Activated naive CD8-positive, alpha-beta T cell treated with anti-CD3 and anti-CD28 coated beads, Interleukin-2, amount 10 ng/mL, durations not matched to agents 7 days and 5 days (primary cell): ENCODE measurements around the gene LARP4. TPM values are rescaled to one million over a fixed set of nuclear protein-coding genes. Genes with fewer than 3 reads are reported as not detected.
"Not testable (repeated sequence)": the region's sequence is repeated elsewhere in the genome, so short reads cannot be mapped to it uniquely, and the experiment has no call there.

Experiments
- ATAC-seq: fragments of 150-1000 bp; cut with Tn5 transposase; one replicate; pipeline ENCODE4 v1.10.0; 2021; ENCODE audit warnings: low read depth, moderate library complexity
- POLR2A ChIA-PET: fragments of 350-600 bp; sonication (Branson Sonifier 250); formaldehyde crosslinking; loops from one replicate; lab custom pipeline; 2021; ENCODE audit warnings: antibody characterized with exemption; lab: Charles Lee
- DNase-seq: peaks from one replicate; pipeline ENCODE4 v3.0.0; 2021
- H3K27ac Mint-ChIP-seq: one replicate; pipeline ENCODE4 v1.8.0; 2022; ENCODE audit warnings: mild to moderate bottlenecking, mixed read lengths
- H3K27me3 Mint-ChIP-seq: one replicate; pipeline ENCODE4 v1.8.0; 2022; ENCODE audit warnings: mild to moderate bottlenecking, moderate library complexity, mixed read lengths
- H3K36me3 Mint-ChIP-seq: one replicate; pipeline ENCODE4 v1.8.0; 2021; ENCODE audit warnings: mild to moderate bottlenecking, mixed read lengths
- H3K4me1 Mint-ChIP-seq: one replicate; pipeline ENCODE4 v1.8.0; 2021; ENCODE audit warnings: mixed read lengths
- H3K4me3 Mint-ChIP-seq: one replicate; pipeline ENCODE4 v1.8.0; 2022; ENCODE audit warnings: mild to moderate bottlenecking, moderate library complexity, mixed read lengths
- H3K9me3 Mint-ChIP-seq: one replicate; pipeline ENCODE4 v1.8.0; 2021; ENCODE audit warnings: mixed read lengths
- total RNA-seq, 2 experiments: library from RNA; stranded (reverse); gene quantifications; one replicate each; pipeline ENCODE4 v1.2.3, GENCODE V29; 2021

Gene LARP4
- total RNA-seq, 2 experiments from 2014 or later = 39.6 to 40.6 TPM

DNA sequence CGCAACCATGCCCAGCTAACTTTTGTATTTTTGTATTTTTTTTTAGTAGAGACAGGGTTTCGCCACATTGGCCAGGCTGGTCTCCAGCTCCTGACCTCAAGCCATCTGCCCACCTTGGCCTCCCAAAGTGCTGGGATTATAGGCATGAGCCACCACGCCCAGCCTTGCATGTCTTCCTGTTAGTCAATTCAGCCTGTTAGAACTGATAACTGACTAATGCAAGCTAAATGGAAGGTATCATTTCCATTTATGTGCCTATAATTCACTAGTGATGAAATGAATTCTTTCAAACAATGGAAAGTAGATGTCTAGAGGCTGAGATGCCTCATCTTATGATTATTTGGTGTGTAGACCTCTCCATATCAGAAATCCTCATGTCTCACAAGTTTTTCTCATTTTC is 66.8 kb downstream of the LARP4 start:
- no peaks in the 10 kb centered on the region for H3K4me1 Mint-ChIP-seq
- H3K36me3 Mint-ChIP-seq = peaks cover 26% of the 10 kb centered on the region
- DNase-seq (no peak), ATAC-seq (no peak)
- peaks cover 2% of the 10 kb centered on the region for H3K9me3 Mint-ChIP-seq
- POLR2A ChIA-PET = interaction anchor here (0.7 kb wide), 1 partner anchor 21 kb away, joined by 3 read pairs; no protein-coding TSS in a partner anchor
- no peaks in the 10 kb centered on the region for H3K27me3 Mint-ChIP-seq
- no peak overlapping the region for H3K27ac Mint-ChIP-seq
- no peak overlapping the region for H3K4me3 Mint-ChIP-seq

DNA sequence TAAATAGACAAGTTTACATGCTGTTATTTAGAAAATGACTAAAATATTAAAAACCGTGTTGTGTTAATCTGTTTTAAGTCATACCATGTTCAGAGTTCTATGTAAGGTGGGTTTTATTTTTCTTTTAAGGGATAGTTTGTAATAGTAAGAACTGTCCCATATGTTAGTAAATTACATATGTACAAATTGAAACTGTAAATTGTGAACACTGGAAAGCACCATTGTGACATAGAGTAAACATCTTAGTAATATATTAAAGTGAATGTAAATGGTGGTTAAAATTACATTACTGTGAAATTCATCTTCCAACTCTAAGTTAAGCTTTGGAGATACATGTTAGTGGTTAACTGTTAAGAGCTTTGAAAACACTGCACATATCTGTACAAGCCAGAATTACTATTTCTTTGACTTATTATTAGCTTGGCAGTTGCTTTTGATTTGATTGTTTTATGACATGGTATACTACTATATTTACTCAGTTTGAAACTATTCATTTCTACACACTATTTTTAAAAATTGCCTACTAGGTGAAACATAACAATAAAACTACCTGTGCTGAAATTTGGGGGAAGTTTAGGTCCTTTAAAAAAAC is 76.7 kb downstream of the LARP4 start:
- no peak for ATAC-seq
- POLR2A ChIA-PET = no interaction called here

GRCh38 chr12:50482571-50482970 is 81.9 kb downstream of the LARP4 start:
- H3K27ac Mint-ChIP-seq = no peak overlapping the region

More for the DNA sequence above, 76.7 kb downstream of the LARP4 start:
- H3K9me3 Mint-ChIP-seq = no peaks in the 10 kb centered on the region
- no peak overlapping the region for H3K27ac Mint-ChIP-seq
- no peaks in the 10 kb centered on the region for H3K27me3 Mint-ChIP-seq
- peaks cover 13% of the 10 kb centered on the region for H3K36me3 Mint-ChIP-seq
- DNase-seq = no peak
- no peaks in the 10 kb centered on the region for H3K4me1 Mint-ChIP-seq
- H3K4me3 Mint-ChIP-seq = no peak overlapping the region

DNA sequence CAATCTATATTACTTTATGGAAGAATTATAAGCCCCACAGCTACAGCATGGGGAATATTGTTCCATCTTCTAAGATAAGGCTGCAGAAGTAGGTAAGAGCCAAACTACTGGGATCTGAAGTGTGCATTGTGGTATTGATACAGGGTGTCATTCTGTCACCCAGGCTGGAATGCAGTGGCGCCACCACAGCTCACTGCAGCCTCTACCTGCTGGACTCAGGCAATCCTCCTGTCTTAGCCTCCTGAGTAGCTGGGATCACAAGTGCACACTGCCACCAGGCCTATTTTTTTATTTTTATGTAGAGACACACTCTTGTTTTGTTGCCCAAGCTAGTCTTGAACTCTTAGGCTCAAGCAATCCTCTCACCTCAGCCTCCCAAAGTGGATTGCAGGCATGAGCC is 82.8 kb downstream of the LARP4 start:
- Mint-ChIP-seq H3K27me3 (no peaks in the 10 kb centered on the region), H3K9me3 (peaks cover 1% of the 10 kb centered on the region), H3K4me1 (no peaks in the 10 kb centered on the region), H3K4me3 (no peak overlapping the region), H3K27ac (no peak overlapping the region), H3K36me3 (peaks cover under 1% of the 10 kb centered on the region)
- DNase-seq (no peak), ATAC-seq (no peak)
- POLR2A ChIA-PET = no interaction called here

More at GRCh38 chr12:50482571-50482970, 81.9 kb downstream of the LARP4 start:
- Mint-ChIP-seq H3K9me3 (no peaks in the 10 kb centered on the region), H3K4me3 (no peak overlapping the region), H3K27me3 (no peaks in the 10 kb centered on the region), H3K4me1 (no peaks in the 10 kb centered on the region), H3K36me3 (peaks cover 2% of the 10 kb centered on the region)
- ATAC-seq (no peak), DNase-seq (no peak)
- POLR2A ChIA-PET = no interaction called here

DNA sequence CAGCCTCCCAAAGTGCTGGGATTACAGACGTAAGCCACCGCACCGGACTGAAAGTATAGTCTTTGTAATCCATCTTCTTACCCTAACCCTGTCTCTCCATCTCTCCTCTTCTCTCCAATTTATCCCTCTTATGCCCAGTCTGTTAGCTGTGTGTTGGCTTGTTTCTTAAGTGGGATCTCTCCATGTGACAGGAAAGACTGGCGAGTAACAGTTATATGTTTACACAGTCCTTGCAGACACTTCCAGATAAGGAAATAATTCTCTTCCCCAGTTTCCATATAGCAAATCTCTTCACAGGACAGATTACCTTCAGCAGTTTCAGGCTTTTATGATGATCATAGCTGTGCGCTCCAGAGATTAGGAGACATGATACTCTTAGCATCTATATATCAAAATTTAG is 88.1 kb downstream of the LARP4 start:
- no peaks in the 10 kb centered on the region for H3K36me3 Mint-ChIP-seq
- DNase-seq (no peak), ATAC-seq (no peak)
- H3K27ac Mint-ChIP-seq = no peak overlapping the region
- H3K9me3 Mint-ChIP-seq = peaks cover 13% of the 10 kb centered on the region
- H3K4me1 Mint-ChIP-seq = no peaks in the 10 kb centered on the region
- POLR2A ChIA-PET = no interaction called here
- H3K4me3 Mint-ChIP-seq = no peak overlapping the region
- no peaks in the 10 kb centered on the region for H3K27me3 Mint-ChIP-seq

DNA sequence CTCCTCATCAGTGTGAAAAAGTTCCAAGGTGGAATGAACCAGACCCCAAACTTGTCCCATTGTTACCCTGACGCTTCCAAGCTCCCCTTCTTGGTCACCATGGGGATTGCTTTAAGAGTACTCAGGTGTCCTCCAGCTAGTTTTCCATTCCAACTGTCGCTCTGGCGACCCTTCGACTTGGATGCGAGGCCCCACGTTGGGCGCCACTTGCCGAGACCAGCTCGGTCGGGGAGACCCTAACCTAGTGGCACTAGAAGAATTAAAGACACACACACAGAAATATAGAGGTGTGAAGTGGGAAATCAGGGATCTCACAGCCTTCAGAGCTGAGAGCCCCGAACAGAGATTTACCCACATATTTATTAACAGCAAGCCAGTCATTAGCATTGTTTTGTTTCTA is 97.4 kb downstream of the LARP4 start:
- H3K27me3 Mint-ChIP-seq, ATAC-seq, H3K36me3 Mint-ChIP-seq, POLR2A ChIA-PET, H3K4me1 Mint-ChIP-seq, H3K4me3 Mint-ChIP-seq, DNase-seq, H3K27ac Mint-ChIP-seq: not testable (repeated sequence)
- H3K9me3 Mint-ChIP-seq = peaks cover 36% of the 10 kb centered on the region

DNA sequence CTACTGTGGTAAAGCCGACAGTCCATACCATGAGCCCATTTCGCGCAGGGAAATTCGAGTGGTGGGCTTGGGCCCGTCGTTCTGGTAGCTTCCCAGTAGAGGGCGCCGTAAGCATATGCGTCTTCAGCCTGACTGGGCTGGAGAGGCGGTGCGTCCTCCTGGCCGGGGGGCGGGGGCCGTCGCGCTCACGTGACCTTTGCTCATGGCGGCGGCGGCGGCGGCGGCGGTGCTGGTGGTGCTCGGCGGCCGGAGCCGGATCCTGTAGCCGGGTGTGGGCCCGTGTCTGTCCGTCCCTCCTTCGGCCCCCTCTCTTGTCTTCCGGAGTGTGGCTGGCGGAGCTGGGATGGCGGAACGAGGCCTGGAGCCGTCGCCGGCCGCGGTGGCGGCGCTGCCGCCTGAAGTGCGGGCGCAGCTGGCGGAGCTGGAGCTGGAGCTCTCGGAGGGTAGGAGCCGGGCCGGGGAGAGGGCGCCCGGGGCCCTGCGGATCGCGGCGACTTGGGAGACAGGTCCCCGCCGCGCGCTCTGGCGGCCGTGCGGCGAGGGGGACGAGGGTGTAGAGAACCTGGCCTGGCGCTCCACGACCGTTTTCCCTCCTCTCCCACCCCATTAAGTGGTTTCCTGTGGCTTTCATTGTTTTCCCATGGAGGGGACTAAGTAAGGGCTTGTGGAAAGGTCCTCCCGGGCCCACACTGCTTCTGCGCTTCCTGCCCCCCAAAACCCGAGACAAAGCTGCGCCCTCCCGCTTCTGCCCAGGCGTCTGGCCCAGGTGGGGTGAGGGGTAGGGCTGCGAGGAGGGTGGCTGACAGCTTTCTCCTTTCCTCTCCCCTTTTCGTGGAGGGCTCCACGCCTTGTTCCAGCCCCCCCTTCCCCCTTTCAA is 104.4 kb downstream of the LARP4 start, which contains the start of gene DIP2B:
Gene DIP2B (plus strand): TSS at position 188 of the 877 bp plus-strand sequence. CDS start 156 bp downstream, at position 344.
- Mint-ChIP-seq H3K4me1 (peaks cover 47% of the 10 kb centered on the region), H3K27ac (peak within 1 kb of the TSS; percentile 91), H3K27me3 (no peaks in the 10 kb centered on the region), H3K36me3 (peaks cover 5% of the 10 kb centered on the region), H3K9me3 (peaks cover 1% of the 10 kb centered on the region), H3K4me3 (peak within 1 kb of the TSS; percentile 94)
- POLR2A ChIA-PET = interaction anchor here (0.6 to 3.0 kb wide), 20 partner anchors 9 to 521 kb away, joined by 3 to 22 read pairs (median 4); partner anchors contain the start of genes ATF1 and SLC11A2
- ATAC-seq (peak; percentile 81), DNase-seq (peak; percentile 94)

DNA sequence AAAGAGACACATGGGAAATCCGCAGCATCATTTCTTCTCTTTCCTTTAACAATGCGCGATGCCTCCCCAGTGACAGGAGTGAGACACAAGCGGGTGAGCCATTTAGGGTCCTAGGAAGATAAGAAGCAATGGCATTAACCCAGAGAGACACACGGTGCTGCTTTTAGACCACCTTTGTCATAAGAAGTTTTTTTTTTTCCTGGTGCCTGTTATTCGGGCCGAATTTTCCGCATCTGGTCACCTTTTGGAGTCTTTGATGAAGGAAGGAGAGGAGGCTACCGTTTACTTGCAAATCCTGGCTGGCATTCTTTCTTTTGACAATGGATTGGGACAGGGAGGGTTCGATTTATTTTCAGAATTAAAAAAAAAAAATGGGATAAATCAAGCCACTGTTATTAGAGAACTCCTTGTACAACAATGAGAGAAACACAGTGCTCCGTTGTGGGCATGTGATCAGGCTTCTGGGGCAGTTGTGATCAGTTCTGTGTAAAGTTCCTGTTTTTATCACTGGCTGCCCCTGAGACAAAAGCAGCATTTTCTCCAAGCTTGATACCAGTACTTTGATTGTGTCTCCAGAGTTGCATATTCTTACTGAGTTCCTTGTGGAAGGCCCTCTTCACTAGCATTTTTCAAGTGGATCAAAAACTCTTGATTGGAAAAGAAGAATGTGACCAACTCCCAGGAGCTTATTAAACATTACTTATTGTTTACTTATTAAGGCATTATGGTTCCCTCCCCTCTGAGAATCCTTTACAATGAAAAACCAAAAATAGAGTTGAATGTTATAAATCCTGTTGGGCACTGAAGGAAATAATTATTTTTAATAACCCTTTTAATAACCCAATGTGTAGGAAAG is 105.2 kb downstream of the LARP4 start:
- POLR2A ChIA-PET = interaction anchor here (0.6 to 3.0 kb wide), 11 partner anchors 9 to 258 kb away, joined by 3 to 22 read pairs (median 4); partner anchors contain the start of gene ATF1

GRCh38 chr12:50506753-50507473 is 106.2 kb downstream of the LARP4 start:
- Mint-ChIP-seq H3K9me3 (no peaks in the 10 kb centered on the region), H3K4me3 (peak overlapping the region; percentile 94), H3K27ac (peak overlapping the region; percentile 60), H3K4me1 (peaks cover 47% of the 10 kb centered on the region), H3K27me3 (no peaks in the 10 kb centered on the region), H3K36me3 (peaks cover 5% of the 10 kb centered on the region)
- POLR2A ChIA-PET = interaction anchor here (1.1 to 3.2 kb wide), 6 partner anchors 8 to 257 kb away, joined by 4 to 22 read pairs (median 12); partner anchors contain the start of gene ATF1
- ATAC-seq (no peak), DNase-seq (no peak)

More for the DNA sequence above, 105.2 kb downstream of the LARP4 start:
- Mint-ChIP-seq H3K9me3 (peaks cover 1% of the 10 kb centered on the region), H3K36me3 (peaks cover 5% of the 10 kb centered on the region), H3K4me1 (peaks cover 47% of the 10 kb centered on the region), H3K27me3 (no peaks in the 10 kb centered on the region), H3K4me3 (peak overlapping the region; percentile 94), H3K27ac (peak overlapping the region; percentile 91)
- ATAC-seq (no peak), DNase-seq (no peak)

DNA sequence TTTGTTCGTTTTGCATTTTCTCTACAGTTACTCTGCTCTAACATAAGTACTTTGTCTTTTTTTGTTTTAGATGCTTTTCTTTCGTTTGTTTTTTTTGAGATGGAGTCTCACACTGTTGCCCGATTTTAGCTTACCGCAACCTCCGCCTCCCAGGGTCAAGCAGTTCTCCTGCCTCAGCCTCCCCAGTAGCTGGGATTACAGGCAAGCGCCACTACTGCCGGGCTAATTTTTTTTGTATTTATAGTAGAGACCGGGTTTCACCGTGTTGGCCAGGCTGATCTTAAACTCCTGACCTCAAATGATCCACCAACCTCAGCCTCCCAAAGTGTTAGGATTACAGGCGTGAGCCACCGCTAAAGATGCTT is 106.8 kb downstream of the LARP4 start:
- DNase-seq (no peak), ATAC-seq (no peak)
- Mint-ChIP-seq H3K4me1 (peaks cover 47% of the 10 kb centered on the region), H3K4me3 (peak overlapping the region; percentile 94), H3K27ac (peak overlapping the region; percentile 84), H3K27me3 (no peaks in the 10 kb centered on the region), H3K36me3 (peaks cover 5% of the 10 kb centered on the region), H3K9me3 (no peaks in the 10 kb centered on the region)
- POLR2A ChIA-PET = interaction anchor here (2.0 to 3.2 kb wide), 4 partner anchors 13 to 257 kb away, joined by 7 to 20 read pairs (median 12); partner anchors contain the start of gene ATF1

- ATAC-seq (peak; percentile 37), DNase-seq (no peak)
- H3K27me3 Mint-ChIP-seq = no peaks in the 10 kb centered on the region
- peaks cover 47% of the 10 kb centered on the region for H3K4me1 Mint-ChIP-seq
- H3K9me3 Mint-ChIP-seq = no peaks in the 10 kb centered on the region
- POLR2A ChIA-PET = interaction anchor here (0.9 to 3.2 kb wide), 7 partner anchors 10 to 256 kb away, joined by 4 to 20 read pairs (median 7); partner anchors contain the start of gene ATF1
- H3K4me3 Mint-ChIP-seq = peak overlapping the region; percentile 94
- H3K36me3 Mint-ChIP-seq = peaks cover 5% of the 10 kb centered on the region
- peak overlapping the region; percentile 84 for H3K27ac Mint-ChIP-seq
Observed at GRCh38 chr12:50507930-50508329, 107.2 kb downstream of the LARP4 start.

DNA sequence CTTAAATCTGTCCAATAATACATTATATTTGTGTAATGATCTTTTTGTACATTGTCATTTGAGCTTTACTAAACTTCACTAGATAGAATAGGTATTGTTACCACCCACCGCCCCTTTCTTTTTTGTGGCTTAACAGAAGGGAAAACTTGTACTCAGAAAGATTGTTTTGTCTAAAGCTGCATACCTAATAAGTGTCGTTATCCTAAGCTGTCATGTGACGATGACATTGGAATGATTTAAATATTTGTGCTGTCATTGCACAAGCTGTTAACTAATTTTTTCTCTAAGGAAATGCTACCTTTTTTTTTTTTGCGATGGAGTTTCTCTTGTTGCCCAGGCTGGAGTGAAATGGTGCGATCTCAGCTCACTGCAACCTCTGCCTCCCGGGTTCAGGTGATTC is 107.7 kb downstream of the LARP4 start:
- Mint-ChIP-seq H3K36me3 (peaks cover 5% of the 10 kb centered on the region), H3K27ac (peak overlapping the region; percentile 84), H3K9me3 (no peaks in the 10 kb centered on the region), H3K4me3 (peak overlapping the region; percentile 94), H3K4me1 (peaks cover 47% of the 10 kb centered on the region), H3K27me3 (no peaks in the 10 kb centered on the region)
- DNase-seq (no peak), ATAC-seq (no peak)
- POLR2A ChIA-PET = interaction anchor here (0.9 to 3.2 kb wide), 7 partner anchors 9 to 256 kb away, joined by 4 to 20 read pairs (median 7); partner anchors contain the start of gene ATF1
